ENCODE data around the gene PLA2G4C. TPM values are rescaled to one million over a fixed set of nuclear protein-coding genes. Genes with fewer than 3 reads are reported as not detected.

Gene PLA2G4C
- total and polyA plus RNA-seq, 4 donors, result 6.4 to 21.6 (median 10.2) TPM

DNA sequence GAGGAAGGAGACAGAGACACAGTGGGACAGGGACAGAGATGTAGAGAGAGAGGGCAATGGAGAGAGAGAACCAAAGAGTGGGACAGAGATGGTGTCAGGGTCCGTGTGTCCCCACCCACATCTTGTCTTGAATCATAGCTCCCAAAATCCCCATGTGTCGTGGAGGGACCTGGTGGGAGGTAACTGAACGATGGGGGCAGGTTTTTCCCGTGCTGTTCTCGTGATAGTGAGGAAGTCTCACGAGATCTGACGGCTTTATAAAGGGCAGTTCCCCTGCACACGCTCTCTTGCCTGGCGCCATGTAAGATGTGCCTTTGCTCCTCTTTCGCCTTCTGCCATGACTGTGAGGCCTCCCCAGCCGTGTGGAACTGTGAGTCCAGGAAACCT is 7.5 kb upstream of the PLA2G4C start:
- H3K9ac ChIP-seq (ENCODE audit: insufficient read depth in 1 of 2, low read length in 2 of 2), result no peak overlapping the region
- WGBS, 2 donors, result 82 to 86% methylated on average over 11 of the region's 11 CpGs
- H3K4me3 ChIP-seq, result no peak overlapping the region
- peaks cover 0 to 4% (median 0%) of the 10 kb centered on the region in 5 donors for H3K4me1 ChIP-seq (ENCODE audit: control insufficient read depth in 5 of 5, insufficient read depth in 5 of 5, low read length in 5 of 5)
- TF ChIP-seq, protein P1, sequence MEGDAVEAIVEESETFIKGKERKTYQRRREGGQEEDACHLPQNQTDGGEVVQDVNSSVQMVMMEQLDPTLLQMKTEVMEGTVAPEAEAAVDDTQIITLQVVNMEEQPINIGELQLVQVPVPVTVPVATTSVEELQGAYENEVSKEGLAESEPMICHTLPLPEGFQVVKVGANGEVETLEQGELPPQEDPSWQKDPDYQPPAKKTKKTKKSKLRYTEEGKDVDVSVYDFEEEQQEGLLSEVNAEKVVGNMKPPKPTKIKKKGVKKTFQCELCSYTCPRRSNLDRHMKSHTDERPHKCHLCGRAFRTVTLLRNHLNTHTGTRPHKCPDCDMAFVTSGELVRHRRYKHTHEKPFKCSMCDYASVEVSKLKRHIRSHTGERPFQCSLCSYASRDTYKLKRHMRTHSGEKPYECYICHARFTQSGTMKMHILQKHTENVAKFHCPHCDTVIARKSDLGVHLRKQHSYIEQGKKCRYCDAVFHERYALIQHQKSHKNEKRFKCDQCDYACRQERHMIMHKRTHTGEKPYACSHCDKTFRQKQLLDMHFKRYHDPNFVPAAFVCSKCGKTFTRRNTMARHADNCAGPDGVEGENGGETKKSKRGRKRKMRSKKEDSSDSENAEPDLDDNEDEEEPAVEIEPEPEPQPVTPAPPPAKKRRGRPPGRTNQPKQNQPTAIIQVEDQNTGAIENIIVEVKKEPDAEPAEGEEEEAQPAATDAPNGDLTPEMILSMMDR (IDR thresholded peaks at IDR 0.05; ENCODE audit: control extremely low read depth, extremely low read depth), result no peak
- H3K9me3 ChIP-seq (ENCODE audit: control insufficient read depth in 4 of 4, insufficient read depth in 3 of 4, low read length in 3 of 4), result no peaks in the 10 kb centered on the region
- no peak overlapping the region for H3K27ac ChIP-seq (ENCODE audit: low read depth in 1 of 2, low read length in 1 of 2)
- ATAC-seq (ENCODE audit: insufficient read depth, low FRiP score) (no peak), DNase-seq (no peak)
- H3K36me3 ChIP-seq (ENCODE audit: control insufficient read depth in 4 of 4, insufficient read depth in 4 of 4, low read length in 4 of 4), result peaks cover 0 to 14% (median 9%) of the 10 kb centered on the region in 4 donors
- no peaks in the 10 kb centered on the region for H3K27me3 ChIP-seq (ENCODE audit: control insufficient read depth in 3 of 3, insufficient read depth in 3 of 3, low read length in 2 of 3)

DNA sequence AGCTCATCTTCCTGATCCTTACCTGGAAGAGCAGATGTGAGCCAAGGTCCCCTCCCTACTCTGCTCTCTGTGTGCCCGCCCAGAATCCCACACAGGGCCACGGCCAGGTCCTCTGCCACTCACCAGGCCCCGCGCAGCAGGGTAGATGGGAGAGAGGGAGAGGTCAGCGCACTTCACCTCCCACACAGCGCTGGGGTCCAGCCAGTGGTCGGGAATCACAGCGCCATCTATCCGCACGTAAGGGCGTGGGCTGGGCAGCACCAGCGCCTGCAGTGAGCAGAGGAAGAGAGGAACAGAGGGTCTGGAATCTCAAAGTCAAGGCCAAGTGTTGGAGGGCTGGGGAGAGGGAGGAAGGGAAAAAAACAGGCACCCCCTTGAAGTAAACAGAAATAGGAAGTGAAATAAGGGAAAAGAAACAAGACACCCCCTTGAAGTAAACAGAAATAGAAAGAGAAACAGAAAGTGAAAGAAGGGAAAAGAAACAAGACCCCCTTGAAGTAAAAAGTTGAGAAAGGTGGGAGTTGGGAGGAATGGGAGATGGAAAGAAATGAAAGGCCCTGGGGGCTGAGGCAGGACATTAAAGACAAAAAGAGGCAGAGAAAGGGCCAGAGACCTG is 7.0 kb upstream of the PLA2G4C start:
- Histone ChIP-seq H3K4me1 (ENCODE audit: control insufficient read depth in 5 of 5, insufficient read depth in 5 of 5, low read length in 5 of 5) (peaks cover 0 to 4% (median 0%) of the 10 kb centered on the region in 5 donors), H3K27ac (ENCODE audit: low read depth in 1 of 2, low read length in 1 of 2) (no peak overlapping the region), H3K9me3 (ENCODE audit: control insufficient read depth in 4 of 4, insufficient read depth in 3 of 4, low read length in 3 of 4) (no peaks in the 10 kb centered on the region), H3K36me3 (ENCODE audit: control insufficient read depth in 4 of 4, insufficient read depth in 4 of 4, low read length in 4 of 4) (peaks cover 0 to 14% (median 8%) of the 10 kb centered on the region in 4 donors), H3K4me3 (no peak overlapping the region), H3K9ac (ENCODE audit: insufficient read depth in 1 of 2, low read length in 2 of 2) (no peak overlapping the region), H3K27me3 (ENCODE audit: control insufficient read depth in 3 of 3, insufficient read depth in 3 of 3, low read length in 2 of 3) (no peaks in the 10 kb centered on the region)
- DNase-seq, result no peak
- 74 to 88% methylated on average over 12 of the region's 12 CpGs for WGBS, 2 donors
- ATAC-seq (ENCODE audit: insufficient read depth, low FRiP score), result no peak
- TF ChIP-seq, protein P1 (IDR thresholded peaks at IDR 0.05; ENCODE audit: control extremely low read depth, extremely low read depth), result no peak

DNA sequence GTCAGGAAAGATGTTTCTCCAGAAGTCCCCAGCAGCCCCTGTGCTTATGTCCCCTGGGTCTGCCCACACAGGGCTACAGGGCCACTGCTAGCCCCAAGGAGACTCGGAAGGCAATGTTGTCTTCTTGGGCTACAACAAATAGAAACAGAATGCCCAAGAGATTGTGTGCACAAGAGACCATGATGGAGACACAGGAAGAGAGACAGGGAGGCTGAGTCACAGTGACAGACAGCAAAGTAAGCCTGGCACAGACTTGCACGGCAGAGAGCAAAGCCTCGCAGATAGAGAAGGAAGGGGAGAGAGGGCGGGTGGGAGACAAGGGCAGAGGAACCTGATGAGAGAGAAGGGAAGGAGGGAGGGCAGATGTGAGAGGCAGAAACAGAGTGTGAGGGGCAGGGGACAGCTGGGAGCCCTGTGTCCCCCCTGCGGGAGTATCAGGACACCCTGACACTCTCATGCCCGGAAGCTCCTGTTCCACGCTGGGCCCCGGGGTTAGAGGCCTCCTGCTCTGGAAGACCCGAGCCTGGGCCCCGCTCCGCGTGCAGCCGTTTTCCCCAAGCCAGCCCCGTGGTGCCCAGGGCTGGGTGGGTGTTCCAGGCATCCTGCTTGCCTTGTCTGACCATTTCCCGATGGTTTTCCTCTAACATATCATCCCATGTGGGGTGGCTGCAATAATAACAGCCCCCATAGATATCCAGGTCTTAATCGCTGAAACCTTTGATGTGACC is 2.7 kb upstream of the PLA2G4C start:
- Histone ChIP-seq H3K27me3 (ENCODE audit: control insufficient read depth in 3 of 3, insufficient read depth in 3 of 3, low read length in 2 of 3) (no peaks in the 10 kb centered on the region), H3K27ac (ENCODE audit: low read depth in 1 of 2, low read length in 1 of 2) (no peak overlapping the region), H3K9ac (ENCODE audit: insufficient read depth in 1 of 2, low read length in 2 of 2) (no peak overlapping the region), H3K36me3 (ENCODE audit: control insufficient read depth in 4 of 4, insufficient read depth in 4 of 4, low read length in 4 of 4) (peaks cover 0 to 9% (median 4%) of the 10 kb centered on the region in 4 donors), H3K4me1 (ENCODE audit: control insufficient read depth in 5 of 5, insufficient read depth in 5 of 5, low read length in 5 of 5) (peaks cover 0 to 12% (median 4%) of the 10 kb centered on the region in 5 donors), H3K4me3 (no peak overlapping the region), H3K9me3 (ENCODE audit: control insufficient read depth in 4 of 4, insufficient read depth in 3 of 4, low read length in 3 of 4) (no peaks in the 10 kb centered on the region)
- TF ChIP-seq, protein P1 (IDR thresholded peaks at IDR 0.05; ENCODE audit: control extremely low read depth, extremely low read depth), result no peak
- no peak for DNase-seq
- WGBS, 2 donors, result 90% methylated on average over 16 of the region's 16 CpGs
- no peak for ATAC-seq (ENCODE audit: insufficient read depth, low FRiP score)
